ENCODE data around the gene PTP4A1. TPM values are rescaled to one million over a fixed set of nuclear protein-coding genes. Genes with fewer than 3 reads are reported as not detected.
"Not testable (repeated sequence)": the region's sequence is repeated elsewhere in the genome, so short reads cannot be mapped to it uniquely, and the experiment has no call there.

Gene PTP4A1
- total RNA-seq, 1 experiment from 2014 or later = 71.0 TPM

DNA sequence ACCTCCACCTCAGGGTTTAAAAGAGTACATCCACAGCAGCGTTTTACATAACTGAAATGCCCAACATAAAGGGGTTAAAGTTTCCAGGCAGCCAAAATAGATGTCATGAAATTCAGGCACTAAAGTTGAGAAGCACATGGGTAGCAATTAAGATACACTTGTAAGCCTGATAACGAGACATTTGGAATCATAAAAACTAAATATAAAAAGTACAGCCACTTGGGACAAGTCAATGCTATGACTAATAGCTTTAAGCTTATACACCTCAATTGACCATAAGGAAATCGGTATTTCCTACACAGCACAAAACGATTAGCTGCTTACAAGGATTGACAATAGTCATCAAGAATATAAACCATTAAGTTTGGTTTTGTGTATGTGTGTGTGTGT is 11.8 kb downstream of the PTP4A1 start:
- BruUV-seq (replicated peaks) = no TSS peak
- Histone ChIP-seq H3K9me3 (ENCODE audit: control insufficient read depth, insufficient read depth, low read depth, low read length) (no peaks in the 10 kb centered on the region), H3K27ac (ENCODE audit: low read length) (no peak overlapping the region), H3K4me1 (ENCODE audit: control insufficient read depth, insufficient read depth, low read length) (no peaks in the 10 kb centered on the region), H3K36me3 (ENCODE audit: control insufficient read depth, insufficient read depth, low read length) (peaks cover 26% of the 10 kb centered on the region), H3K27me3 (ENCODE audit: control insufficient read depth, insufficient read depth, low read length) (no peaks in the 10 kb centered on the region), H3K4me3 (ENCODE audit: low read depth in 2 of 2, low read length in 2 of 2) (no peak overlapping the region)
- in situ Hi-C loops (cut with HindIII; ENCODE audit: low pct_unique_long_range_greater_than_20kb, low sequenced_read_pairs) (no loop called here), intact Hi-C loops (cut with micrococcal nuclease; ENCODE audit: unreplicated experiment) (no loop called here)
- POLR2A ChIA-PET = interaction anchor here (0.6 kb wide), 1 partner anchor 10 kb away, joined by 4 read pairs; no protein-coding TSS in a partner anchor
- CTCF ChIA-PET = no interaction called here
- TF ChIP-seq POLR2AphosphoS5 (IDR thresholded peaks at IDR 0.05; ENCODE audit: low read depth, low read length) (peak; percentile 61), TCF7L2 (IDR thresholded peaks at IDR 0.05; ENCODE audit: low read depth, low read length) (no peak)
- no peak for DNase-seq (ENCODE audit: low read depth, low spot score)
- ATAC-seq = 0 out of 2 replicates have a peak, but pooled peaks have one; percentile 26

DNA sequence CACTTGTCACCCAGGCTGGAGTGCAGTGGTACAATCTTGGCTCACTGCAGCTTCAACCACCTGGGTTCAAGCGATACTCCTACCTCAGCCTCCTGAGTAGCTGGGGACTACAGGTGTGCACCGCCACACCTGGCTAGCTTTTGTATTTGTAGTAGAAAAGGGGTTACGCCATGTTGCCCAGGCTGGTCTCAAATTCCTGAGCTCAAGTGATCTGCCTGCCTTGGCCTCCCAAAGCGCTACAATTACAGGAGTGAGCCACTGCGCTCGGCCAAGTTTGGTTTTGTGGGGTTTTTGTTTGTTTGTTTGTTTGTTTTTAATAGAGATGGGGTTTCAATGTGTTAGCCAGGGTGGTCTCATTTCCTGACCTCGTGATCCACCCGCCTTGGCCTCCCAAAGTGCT is 12.3 kb downstream of the PTP4A1 start:
- in situ Hi-C loops (cut with HindIII; ENCODE audit: low pct_unique_long_range_greater_than_20kb, low sequenced_read_pairs) (no loop called here), intact Hi-C loops (cut with micrococcal nuclease; ENCODE audit: unreplicated experiment) (no loop called here)
- POLR2A ChIA-PET = no interaction called here
- H3K36me3 ChIP-seq (ENCODE audit: control insufficient read depth, insufficient read depth, low read length) = peaks cover 22% of the 10 kb centered on the region
- no peak overlapping the region for H3K27ac ChIP-seq (ENCODE audit: low read length)
- CTCF ChIA-PET = no interaction called here
- BruUV-seq (replicated peaks) = no TSS peak
- DNase-seq (ENCODE audit: low read depth, low spot score) (no peak), ATAC-seq (0 out of 2 replicates have a peak, but pooled peaks have one; percentile 12)
- H3K27me3 ChIP-seq (ENCODE audit: control insufficient read depth, insufficient read depth, low read length) = no peaks in the 10 kb centered on the region
- TF ChIP-seq, protein P1, sequence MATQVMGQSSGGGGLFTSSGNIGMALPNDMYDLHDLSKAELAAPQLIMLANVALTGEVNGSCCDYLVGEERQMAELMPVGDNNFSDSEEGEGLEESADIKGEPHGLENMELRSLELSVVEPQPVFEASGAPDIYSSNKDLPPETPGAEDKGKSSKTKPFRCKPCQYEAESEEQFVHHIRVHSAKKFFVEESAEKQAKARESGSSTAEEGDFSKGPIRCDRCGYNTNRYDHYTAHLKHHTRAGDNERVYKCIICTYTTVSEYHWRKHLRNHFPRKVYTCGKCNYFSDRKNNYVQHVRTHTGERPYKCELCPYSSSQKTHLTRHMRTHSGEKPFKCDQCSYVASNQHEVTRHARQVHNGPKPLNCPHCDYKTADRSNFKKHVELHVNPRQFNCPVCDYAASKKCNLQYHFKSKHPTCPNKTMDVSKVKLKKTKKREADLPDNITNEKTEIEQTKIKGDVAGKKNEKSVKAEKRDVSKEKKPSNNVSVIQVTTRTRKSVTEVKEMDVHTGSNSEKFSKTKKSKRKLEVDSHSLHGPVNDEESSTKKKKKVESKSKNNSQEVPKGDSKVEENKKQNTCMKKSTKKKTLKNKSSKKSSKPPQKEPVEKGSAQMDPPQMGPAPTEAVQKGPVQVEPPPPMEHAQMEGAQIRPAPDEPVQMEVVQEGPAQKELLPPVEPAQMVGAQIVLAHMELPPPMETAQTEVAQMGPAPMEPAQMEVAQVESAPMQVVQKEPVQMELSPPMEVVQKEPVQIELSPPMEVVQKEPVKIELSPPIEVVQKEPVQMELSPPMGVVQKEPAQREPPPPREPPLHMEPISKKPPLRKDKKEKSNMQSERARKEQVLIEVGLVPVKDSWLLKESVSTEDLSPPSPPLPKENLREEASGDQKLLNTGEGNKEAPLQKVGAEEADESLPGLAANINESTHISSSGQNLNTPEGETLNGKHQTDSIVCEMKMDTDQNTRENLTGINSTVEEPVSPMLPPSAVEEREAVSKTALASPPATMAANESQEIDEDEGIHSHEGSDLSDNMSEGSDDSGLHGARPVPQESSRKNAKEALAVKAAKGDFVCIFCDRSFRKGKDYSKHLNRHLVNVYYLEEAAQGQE (IDR thresholded peaks at IDR 0.05; ENCODE audit: insufficient read depth in 1 of 2, low read depth in 2 of 2, low read length in 1 of 2) = no peak
- TF ChIP-seq POLR2AphosphoS5 (IDR thresholded peaks at IDR 0.05; ENCODE audit: low read depth, low read length) (peak; percentile 19; the same call in 1 of the 2 replicates), TCF7L2 (IDR thresholded peaks at IDR 0.05; ENCODE audit: low read depth, low read length) (no peak)
- TF ChIP-seq, protein P2, sequence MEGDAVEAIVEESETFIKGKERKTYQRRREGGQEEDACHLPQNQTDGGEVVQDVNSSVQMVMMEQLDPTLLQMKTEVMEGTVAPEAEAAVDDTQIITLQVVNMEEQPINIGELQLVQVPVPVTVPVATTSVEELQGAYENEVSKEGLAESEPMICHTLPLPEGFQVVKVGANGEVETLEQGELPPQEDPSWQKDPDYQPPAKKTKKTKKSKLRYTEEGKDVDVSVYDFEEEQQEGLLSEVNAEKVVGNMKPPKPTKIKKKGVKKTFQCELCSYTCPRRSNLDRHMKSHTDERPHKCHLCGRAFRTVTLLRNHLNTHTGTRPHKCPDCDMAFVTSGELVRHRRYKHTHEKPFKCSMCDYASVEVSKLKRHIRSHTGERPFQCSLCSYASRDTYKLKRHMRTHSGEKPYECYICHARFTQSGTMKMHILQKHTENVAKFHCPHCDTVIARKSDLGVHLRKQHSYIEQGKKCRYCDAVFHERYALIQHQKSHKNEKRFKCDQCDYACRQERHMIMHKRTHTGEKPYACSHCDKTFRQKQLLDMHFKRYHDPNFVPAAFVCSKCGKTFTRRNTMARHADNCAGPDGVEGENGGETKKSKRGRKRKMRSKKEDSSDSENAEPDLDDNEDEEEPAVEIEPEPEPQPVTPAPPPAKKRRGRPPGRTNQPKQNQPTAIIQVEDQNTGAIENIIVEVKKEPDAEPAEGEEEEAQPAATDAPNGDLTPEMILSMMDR (IDR thresholded peaks at IDR 0.05) = no peak
- H3K9me3 ChIP-seq (ENCODE audit: control insufficient read depth, insufficient read depth, low read depth, low read length) = no peaks in the 10 kb centered on the region
- H3K4me1 ChIP-seq (ENCODE audit: control insufficient read depth, insufficient read depth, low read length) = no peaks in the 10 kb centered on the region
- no peak overlapping the region for H3K4me3 ChIP-seq (ENCODE audit: low read depth in 2 of 2, low read length in 2 of 2)

DNA sequence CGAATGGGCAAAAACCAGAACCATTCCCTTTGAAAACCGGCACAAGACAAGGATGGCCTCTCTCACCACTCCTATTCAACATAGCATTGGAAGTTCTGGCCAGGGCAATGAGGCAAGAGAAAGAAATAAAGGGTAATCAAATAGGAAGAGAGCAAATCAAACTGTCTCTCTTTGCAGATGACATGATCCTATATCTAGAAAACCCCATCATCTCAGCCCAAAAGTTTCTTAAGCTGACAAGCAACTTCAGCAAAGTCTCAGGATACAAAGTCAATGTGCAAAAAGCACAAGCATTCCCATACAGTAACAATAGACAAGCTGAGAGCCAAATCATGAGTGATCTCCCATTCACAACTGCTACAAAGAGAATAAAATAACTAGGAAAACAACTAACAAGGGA is 13.4 kb downstream of the PTP4A1 start:
- H3K9me3 ChIP-seq (ENCODE audit: control insufficient read depth, insufficient read depth, low read depth, low read length); in situ Hi-C loops (cut with HindIII; ENCODE audit: low pct_unique_long_range_greater_than_20kb, low sequenced_read_pairs); ATAC-seq; H3K4me3 ChIP-seq (ENCODE audit: low read depth in 2 of 2, low read length in 2 of 2); CTCF ChIA-PET; POLR2A ChIA-PET; BruUV-seq (replicated peaks); H3K4me1 ChIP-seq (ENCODE audit: control insufficient read depth, insufficient read depth, low read length); H3K27ac ChIP-seq (ENCODE audit: low read length); DNase-seq (ENCODE audit: low read depth, low spot score); intact Hi-C loops (cut with micrococcal nuclease; ENCODE audit: unreplicated experiment); H3K27me3 ChIP-seq (ENCODE audit: control insufficient read depth, insufficient read depth, low read length): not testable (repeated sequence)
- peaks cover 11% of the 10 kb centered on the region for H3K36me3 ChIP-seq (ENCODE audit: control insufficient read depth, insufficient read depth, low read length)

Data from Panc1 (cell line).